AG08395 (cell line): ENCODE data around the gene LOXHD1.

Experiments
- DNase-seq: peaks from one replicate; pipeline ENCODE4 v3.0.0; 2012; ENCODE audit warnings: mixed read lengths, low spot score

LOXHD1 gene

GRCh38 chr18:46625069-46625468, 32.0 kb downstream of the LOXHD1 start:
- DNase-seq, result no peak

- no peak for DNase-seq
Observed at GRCh38 chr18:46624127-46624526, 32.9 kb downstream of the LOXHD1 start.

GRCh38 chr18:46623541-46623940, 33.5 kb downstream of the LOXHD1 start:
- peak; percentile 18 for DNase-seq

GRCh38 chr18:46622999-46623398, 34.0 kb downstream of the LOXHD1 start:
- no peak for DNase-seq

- no peak for DNase-seq
Observed at GRCh38 chr18:46622451-46622850, 34.6 kb downstream of the LOXHD1 start.

- no peak for DNase-seq
Observed at GRCh38 chr18:46621871-46622270, 35.1 kb downstream of the LOXHD1 start.

- no peak for DNase-seq
Observed at GRCh38 chr18:46621111-46621766, 35.8 kb downstream of the LOXHD1 start.

- no peak for DNase-seq
Observed at GRCh38 chr18:46619559-46619958, 37.5 kb downstream of the LOXHD1 start.

GRCh38 chr18:46615720-46616119, 41.3 kb downstream of the LOXHD1 start:
- no peak for DNase-seq

- no peak for DNase-seq
Observed at GRCh38 chr18:46609048-46609447, 48.0 kb downstream of the LOXHD1 start.

GRCh38 chr18:46607926-46608325, 49.1 kb downstream of the LOXHD1 start:
- DNase-seq, result no peak

GRCh38 chr18:46601141-46601805, 55.7 kb downstream of the LOXHD1 start:
- DNase-seq, result no peak

- no peak for DNase-seq
Observed at GRCh38 chr18:46596119-46596518, 60.9 kb downstream of the LOXHD1 start.

- DNase-seq, result no peak
Observed at GRCh38 chr18:46591783-46592391, 65.1 kb downstream of the LOXHD1 start.

GRCh38 chr18:46590103-46590502, 66.9 kb downstream of the LOXHD1 start:
- DNase-seq, result no peak

- no peak for DNase-seq
Observed at GRCh38 chr18:46588971-46589660, 67.9 kb downstream of the LOXHD1 start.

- no peak for DNase-seq
Observed at GRCh38 chr18:46587600-46587999, 69.4 kb downstream of the LOXHD1 start.

GRCh38 chr18:46583711-46584110, 73.3 kb downstream of the LOXHD1 start:
- DNase-seq, result no peak

GRCh38 chr18:46581648-46582047, 75.4 kb downstream of the LOXHD1 start:
- DNase-seq, result no peak

GRCh38 chr18:46578987-46579386, 78.0 kb downstream of the LOXHD1 start:
- no peak for DNase-seq

- DNase-seq, result no peak
Observed at GRCh38 chr18:46577546-46577945, 79.5 kb downstream of the LOXHD1 start.

GRCh38 chr18:46575851-46576250, 81.2 kb downstream of the LOXHD1 start:
- DNase-seq, result no peak

- no peak for DNase-seq
Observed at GRCh38 chr18:46574743-46575115, 82.3 kb downstream of the LOXHD1 start.
